Right lobe of liver (tissue), 6 donors: ENCODE results near the gene FSTL4. TPM values are rescaled to one million over a fixed set of nuclear protein-coding genes. Genes with fewer than 3 reads are reported as not detected.

Experiments used
- ATAC-seq, 4 donors: fragments of 200-7000 bp; cut with Tn5 transposase; one replicate each; pipeline ENCODE4 v1.9.1; 2020; ENCODE audit warnings: mild to moderate bottlenecking in 4 of 4, moderate library complexity in 4 of 4
- DNase-seq, 3 donors: peaks; one replicate each; pipeline ENCODE4 v3.0.0-alpha.2; 2020
- H3K27ac ChIP-seq, 3 donors: fragments of 200-600 bp; one replicate each; pipeline ENCODE4 v1.8.0; 2022
- H3K27me3 ChIP-seq, 2 donors: fragments of 200-600 bp; one replicate each; pipeline ENCODE4 v1.8.0; 2022
- H3K36me3 ChIP-seq, 4 donors: fragments of 200-600 bp; sonication (generic) in 1 of 4; one replicate each; pipeline versions ENCODE4 v1.5.1 to v1.8.0; 2017 to 2022; ENCODE audit warnings: control low read depth in 1 of 4
- H3K4me1 ChIP-seq, 4 donors: fragments of 200-600 bp; sonication (generic) in 1 of 4; one replicate each; pipeline versions ENCODE4 v1.5.1 to v1.8.0; 2017 to 2022; ENCODE audit warnings: control low read depth in 1 of 4
- H3K4me3 ChIP-seq, 3 donors: fragments of 200-600 bp; one replicate each; pipeline ENCODE4 v1.8.0; 2022
- H3K9me3 ChIP-seq, 4 donors: fragments of 200-600 bp; sonication (generic) in 1 of 4; one replicate each; pipeline versions ENCODE4 v1.5.1 to v1.8.0; 2017 to 2022; ENCODE audit warnings: control low read depth in 1 of 4
- CTCF ChIP-seq, 4 donors: fragments of 200-600 bp in 3 of 4; fragments of 450-650 bp in 1 of 4; IDR thresholded peaks; one replicate each; pipeline versions ENCODE4 v1.5.1 to v1.8.0; 2016 to 2022; ENCODE audit warnings: antibody characterized with exemption in 4 of 4, mild to moderate bottlenecking in 2 of 4
- POLR2A ChIP-seq: fragments of 450-650 bp; IDR thresholded peaks from one replicate; pipeline ENCODE4 v1.6.1; 2017; ENCODE audit warnings: antibody characterized with exemption, mild to moderate bottlenecking
- WGBS: methylation state at CpG from one replicate; pipeline ENCODE4 v1.1.6; 2018; ENCODE audit warnings: low coverage, low lambda C conversion rate; ENCODE audit not compliant: insufficient coverage; ENCODE audit errors: missing lambda C conversion rate; 5-methylcytosine and 5-hydroxymethylcytosine counted together
- intact Hi-C, 2 donors: fragments of 100-400 bp; cut with DNase I; formaldehyde crosslinking; loops; one replicate each; pipeline versions ENCODE4 v1.11.2 to v1.14.1; 2022
- total RNA-seq, 6 experiments: library from RNA; depleted of rRNA in 2 of 6; stranded (reverse); fragments of >200 nt in 2 of 6; fragmentation: NEBNext Ultra II Directional in 3 of 6; extraction: Animal tissue kit (Norgen Biotek cat#: 25700) in 3 of 6; gene quantifications; one replicate each; pipeline versions ENCODE4 v1.1.0 to v1.2.4, GENCODE V29; 2016 to 2023
- donor health status: DM: no; HTN: yes; CAD: no.
- donor health status: DM: no; HTN: no; CAD: no.
- donor health status: DM: no; HTN: no; CAD: no.
- donor health status: DM: no; HTN: yes; CAD: no.
- donor health status: DM: no; HTN: yes; CAD: no.

Gene FSTL4
- total RNA-seq, 6 experiments from 2014 or later = 0.62 to 1.3 (median 0.80) TPM; not detected in 3

GRCh38 chr5:133316346-133317343 is 295.7 kb downstream of the FSTL4 start:
- TF ChIP-seq CTCF (IDR thresholded peaks at IDR 0.05) (no peak), POLR2A (no peak)
- ATAC-seq (no peak), DNase-seq (no peak)
- no peaks in the 10 kb centered on the region for H3K36me3 ChIP-seq
- no peak overlapping the region for H3K4me3 ChIP-seq
- no peaks in the 10 kb centered on the region for H3K27me3 ChIP-seq
- no peaks in the 10 kb centered on the region for H3K9me3 ChIP-seq
- intact Hi-C loops = no loop called here
- 78% methylated on average over 12 of the region's 22 CpGs for WGBS
- no peaks in the 10 kb centered on the region for H3K4me1 ChIP-seq
- H3K27ac ChIP-seq = no peak overlapping the region

GRCh38 chr5:133314086-133314485 is 298.3 kb downstream of the FSTL4 start:
- intact Hi-C loops = no loop called here
- Histone ChIP-seq H3K27ac (no peak overlapping the region), H3K36me3 (no peaks in the 10 kb centered on the region), H3K9me3 (no peaks in the 10 kb centered on the region), H3K4me3 (no peak overlapping the region), H3K4me1 (no peaks in the 10 kb centered on the region), H3K27me3 (no peaks in the 10 kb centered on the region)
- TF ChIP-seq CTCF (IDR thresholded peaks at IDR 0.05) (no peak), POLR2A (no peak)
- DNase-seq (no peak), ATAC-seq (no peak)
- no CpG with 5 or more reads among the region's 7 CpGs for WGBS

GRCh38 chr5:133311176-133311575 is 301.2 kb downstream of the FSTL4 start:
- no peak for ATAC-seq
- H3K4me3 ChIP-seq = no peak overlapping the region
- TF ChIP-seq POLR2A (no peak), CTCF (IDR thresholded peaks at IDR 0.05) (no peak)

GRCh38 chr5:133309984-133310621 is 302.2 kb downstream of the FSTL4 start:
- no peak overlapping the region for H3K4me3 ChIP-seq
- H3K27ac ChIP-seq = no peak overlapping the region
- no peaks in the 10 kb centered on the region for H3K36me3 ChIP-seq
- WGBS = 79% methylated on average over 7 of the region's 7 CpGs
- intact Hi-C loops = no loop called here
- H3K9me3 ChIP-seq = no peaks in the 10 kb centered on the region
- no peaks in the 10 kb centered on the region for H3K27me3 ChIP-seq
- no peaks in the 10 kb centered on the region for H3K4me1 ChIP-seq
- TF ChIP-seq CTCF (IDR thresholded peaks at IDR 0.05) = no peak
- ATAC-seq (no peak), DNase-seq (no peak)

More at GRCh38 chr5:133311176-133311575, 301.2 kb downstream of the FSTL4 start:
- intact Hi-C loops = no loop called here
- whole genome bisulfite sequencing = 85% methylated on average over 4 of the region's 4 CpGs
- Histone ChIP-seq H3K27me3 (no peaks in the 10 kb centered on the region), H3K4me1 (no peaks in the 10 kb centered on the region), H3K9me3 (no peaks in the 10 kb centered on the region), H3K36me3 (no peaks in the 10 kb centered on the region), H3K27ac (no peak overlapping the region)
- DNase-seq = no peak
